ENCODE data around the gene TNC. TPM values are rescaled to one million over a fixed set of nuclear protein-coding genes. Genes with fewer than 3 reads are reported as not detected.

Gene TNC
- polyA plus RNA-seq, 6 donors from 2014 or later, result not detected

Other genes with a start within 250 kb of the TNC start
- gene TNFSF8, start 187.6 kb downstream of the TNC start, polyA plus RNA-seq (ENCODE audit: low read depth in 6 of 6), result 1 to 10 TPM in 5 of 6 donors, under 1 TPM in 1; 0.42 to 9.5 (median 7.0) TPM